Measurements from ENCODE around the gene UCN3. TPM values are rescaled to one million over a fixed set of nuclear protein-coding genes. Genes with fewer than 3 reads are reported as not detected.

Gene UCN3
- total and polyA plus RNA-seq, 9 of the 15 experiments (the other 6 are each of a cell fraction or from before 2014, with no cell fraction given), result not detected

DNA sequence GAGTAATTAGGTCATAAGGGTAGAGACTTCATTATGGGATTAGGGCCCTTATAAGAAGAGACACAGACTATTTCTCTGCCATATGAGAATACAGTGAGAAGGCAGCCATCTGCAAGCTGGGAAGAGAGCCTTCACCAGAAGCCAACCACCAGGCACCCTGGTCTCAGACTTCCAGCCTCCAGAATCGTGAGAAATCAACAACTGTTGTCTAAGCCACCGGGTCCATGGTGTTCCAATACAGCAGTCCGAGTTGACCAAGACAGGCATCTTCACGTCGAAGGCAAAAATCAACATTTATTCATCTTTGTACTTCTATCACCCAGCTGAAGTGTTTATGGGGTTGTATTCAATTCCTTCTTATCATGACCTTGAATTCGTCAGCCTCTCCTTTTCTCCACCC lies 34.6 kb downstream of the UCN3 start:
- H3K9me1 ChIP-seq (ENCODE audit: control insufficient read depth, insufficient read depth, low read length), result no peaks in the 10 kb centered on the region
- H4K20me1 ChIP-seq (replicated peaks; ENCODE audit: control insufficient read depth, insufficient read depth, low read length), result no peaks in the 10 kb centered on the region
- no peak overlapping the region for H3K4me3 ChIP-seq
- H3K4me2 ChIP-seq (ENCODE audit: insufficient read depth, low read length), result no peak overlapping the region
- H3K27ac ChIP-seq (ENCODE audit: extremely low read depth, low read depth, low read length), result no peak overlapping the region
- H3K36me3 ChIP-seq (ENCODE audit: control insufficient read depth, insufficient read depth, low read length), result no peaks in the 10 kb centered on the region; the same call in 2 of the 3 replicates
- no TSS peak for BruUV-seq (replicated peaks)
- 62% methylated on average over 6 of the region's 6 CpGs for WGBS (ENCODE audit: insufficient coverage, low coverage, missing lambda C conversion rate)
- ChIA-PET CTCF (ENCODE audit: low intra/inter-chr PET ratio) (no interaction called here), POLR2A (interaction anchor here (1.6 kb wide), 1 partner anchor 9 kb away, joined by 5 read pairs; no protein-coding TSS in a partner anchor)
- intact Hi-C loops (cut with micrococcal nuclease) (no loop called here), in situ Hi-C loops (cut with MboI) (no loop called here)
- no peaks in the 10 kb centered on the region for H3K9me3 ChIP-seq (replicated peaks; ENCODE audit: control insufficient read depth, insufficient read depth, low read depth, low read length)
- FAIRE-seq (no peak), ATAC-seq (no peak), DNase-seq (ENCODE audit: extremely low read depth in 1 of 4, low spot score in 3 of 4) (no peak)
- no peaks in the 10 kb centered on the region for H3K79me2 ChIP-seq (ENCODE audit: control insufficient read depth, insufficient read depth, low read length)
- TF ChIP-seq TFAM (CRISPR knock-in tag; conservative IDR thresholded peaks at IDR 0.05), result no peak
- TF ChIP-seq ZFP30 (CRISPR knock-in tag; IDR thresholded peaks at IDR 0.05; ENCODE audit: borderline replicate concordance), result no peak
- TF ChIP-seq FOXM1 (IDR thresholded peaks at IDR 0.05; ENCODE audit: low read depth), result no peak
- no peak for TF ChIP-seq FOXM1 (CRISPR knock-in tag; IDR thresholded peaks at IDR 0.05; ENCODE audit: low read depth)
- TF ChIP-seq, protein P1, sequence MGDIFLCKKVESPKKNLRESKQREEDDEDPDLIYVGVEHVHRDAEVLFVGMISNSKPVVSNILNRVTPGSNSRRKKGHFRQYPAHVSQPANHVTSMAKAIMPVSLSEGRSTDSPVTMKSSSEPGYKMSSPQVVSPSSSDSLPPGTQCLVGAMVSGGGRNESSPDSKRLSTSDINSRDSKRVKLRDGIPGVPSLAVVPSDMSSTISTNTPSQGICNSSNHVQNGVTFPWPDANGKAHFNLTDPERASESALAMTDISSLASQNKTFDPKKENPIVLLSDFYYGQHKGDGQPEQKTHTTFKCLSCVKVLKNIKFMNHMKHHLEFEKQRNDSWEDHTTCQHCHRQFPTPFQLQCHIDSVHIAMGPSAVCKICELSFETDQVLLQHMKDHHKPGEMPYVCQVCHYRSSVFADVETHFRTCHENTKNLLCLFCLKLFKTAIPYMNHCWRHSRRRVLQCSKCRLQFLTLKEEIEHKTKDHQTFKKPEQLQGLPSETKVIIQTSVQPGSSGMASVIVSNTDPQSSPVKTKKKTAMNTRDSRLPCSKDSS (IDR thresholded peaks at IDR 0.05; ENCODE audit: low read depth, partially characterized antibody), result no peak
- no peak for TF ChIP-seq ETS2 (tag; IDR thresholded peaks at IDR 0.05; ENCODE audit: borderline replicate concordance, poor library complexity, severe bottlenecking)
- TF ChIP-seq KAT2B (IDR thresholded peaks at IDR 0.05; ENCODE audit: low read depth, low read length), result no peak
- TF ChIP-seq, protein P2, sequence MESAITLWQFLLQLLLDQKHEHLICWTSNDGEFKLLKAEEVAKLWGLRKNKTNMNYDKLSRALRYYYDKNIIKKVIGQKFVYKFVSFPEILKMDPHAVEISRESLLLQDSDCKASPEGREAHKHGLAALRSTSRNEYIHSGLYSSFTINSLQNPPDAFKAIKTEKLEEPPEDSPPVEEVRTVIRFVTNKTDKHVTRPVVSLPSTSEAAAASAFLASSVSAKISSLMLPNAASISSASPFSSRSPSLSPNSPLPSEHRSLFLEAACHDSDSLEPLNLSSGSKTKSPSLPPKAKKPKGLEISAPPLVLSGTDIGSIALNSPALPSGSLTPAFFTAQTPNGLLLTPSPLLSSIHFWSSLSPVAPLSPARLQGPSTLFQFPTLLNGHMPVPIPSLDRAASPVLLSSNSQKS (CRISPR knock-in tag; IDR thresholded peaks at IDR 0.05), result no peak
- TF ChIP-seq CHCHD3 (CRISPR knock-in tag; IDR thresholded peaks at IDR 0.05), result no peak
- TF ChIP-seq NCOA2 (IDR thresholded peaks at IDR 0.05; ENCODE audit: partially characterized antibody in 2 of 2), result no peak
- TF ChIP-seq BCL6 (CRISPR knock-in tag; IDR thresholded peaks at IDR 0.05), result no peak
- no peak for TF ChIP-seq EGR1 (conservative IDR thresholded peaks at IDR 0.05)
- TF ChIP-seq SUPT5H (IDR thresholded peaks at IDR 0.05), result no peak
- no peak for TF ChIP-seq NCOA1 (IDR thresholded peaks at IDR 0.05; ENCODE audit: low read depth)
- TF ChIP-seq ZKSCAN3 (CRISPR knock-in tag; IDR thresholded peaks at IDR 0.05), result no peak
- no peak overlapping the region for H3K9ac ChIP-seq (ENCODE audit: insufficient read depth in 1 of 2, low read depth in 2 of 2, low read length in 2 of 2)
- no peaks in the 10 kb centered on the region for H3K27me3 ChIP-seq (ENCODE audit: control insufficient read depth in 2 of 2, insufficient read depth in 2 of 2, low read length in 2 of 2)
- H2AFZ ChIP-seq (ENCODE audit: low read depth, low read length), result no peak overlapping the region
- H3K4me1 ChIP-seq (replicated peaks in 1 of 2; ENCODE audit: control insufficient read depth in 2 of 2, insufficient read depth in 2 of 2, low read length in 2 of 2), result peaks cover 2 to 14% of the 10 kb centered on the region in 2 experiments; a peak in 3 of 5 replicates
